ENCODE measurements around the gene SEPTIN3. TPM values are rescaled to one million over a fixed set of nuclear protein-coding genes. Genes with fewer than 3 reads are reported as not detected.
"Not testable (repeated sequence)": the region's sequence is repeated elsewhere in the genome, so short reads cannot be mapped to it uniquely, and the experiment has no call there.

Gene SEPTIN3
- polyA plus RNA-seq, 1 donor from 2014 or later: 167 TPM

- peak overlapping the region; percentile 44 for H3K9ac ChIP-seq (ENCODE audit: low read length)
These were observed 21.7 kb upstream of the SEPTIN3 start for GRCh38 chr22:41947424-41948080.

GRCh38 chr22:41948142-41948541 lies 21.1 kb upstream of the SEPTIN3 start:
- Histone ChIP-seq H3K9me3 (ENCODE audit: low read length) (no peaks in the 10 kb centered on the region), H3K9ac (ENCODE audit: low read length) (no peak overlapping the region), H3K79me2 (replicated peaks; ENCODE audit: insufficient read depth, low read length) (no peaks in the 10 kb centered on the region), H3K27me3 (ENCODE audit: insufficient read depth, low read depth, low read length) (no peaks in the 10 kb centered on the region), H3K36me3 (ENCODE audit: insufficient read depth, low read length) (no peaks in the 10 kb centered on the region), H3K4me3 (ENCODE audit: low read length) (no peak overlapping the region), H3F3A (ENCODE audit: insufficient read depth, low read length, poor library complexity, severe bottlenecking) (no peaks in the 10 kb centered on the region), H2AFZ (ENCODE audit: low read depth, low read length) (no peak overlapping the region), H4K20me1 (ENCODE audit: insufficient read depth) (no peaks in the 10 kb centered on the region), H3K27ac (ENCODE audit: low read length) (no peak overlapping the region), H3K4me2 (ENCODE audit: low read length) (no peak overlapping the region), H3K9me2 (ENCODE audit: insufficient read depth, low read length) (no peaks in the 10 kb centered on the region)
- TF ChIP-seq TAF1 (IDR thresholded peaks at IDR 0.05; ENCODE audit: low read depth) (no peak), EZH2 (IDR thresholded peaks at IDR 0.05; ENCODE audit: borderline replicate concordance, insufficient read depth, low read length, poor library complexity, severe bottlenecking) (no peak), CTCF (IDR thresholded peaks at IDR 0.05; ENCODE audit: poor library complexity, severe bottlenecking) (no peak), RAD21 (conservative IDR thresholded peaks at IDR 0.05) (no peak), MXI1 (conservative IDR thresholded peaks at IDR 0.05; ENCODE audit: poor library complexity, severe bottlenecking) (no peak), EP300 (conservative IDR thresholded peaks at IDR 0.05; ENCODE audit: poor library complexity, severe bottlenecking) (no peak), SMC3 (conservative IDR thresholded peaks at IDR 0.05; ENCODE audit: poor library complexity) (no peak), REST (IDR thresholded peaks at IDR 0.05; ENCODE audit: borderline replicate concordance) (no peak), POLR2AphosphoS5 (IDR thresholded peaks at IDR 0.05) (no peak)

More at GRCh38 chr22:41947424-41948080, 21.7 kb upstream of the SEPTIN3 start:
- no peaks in the 10 kb centered on the region for H3K9me3 ChIP-seq (ENCODE audit: low read length)
- TF ChIP-seq REST (IDR thresholded peaks at IDR 0.05; ENCODE audit: borderline replicate concordance) (no peak), EP300 (conservative IDR thresholded peaks at IDR 0.05; ENCODE audit: poor library complexity, severe bottlenecking) (no peak)
- no peaks in the 10 kb centered on the region for H4K20me1 ChIP-seq (ENCODE audit: insufficient read depth)
- no peaks in the 10 kb centered on the region for H3K9me2 ChIP-seq (ENCODE audit: insufficient read depth, low read length)
- H3K36me3 ChIP-seq (ENCODE audit: insufficient read depth, low read length): no peaks in the 10 kb centered on the region
- H3K4me2 ChIP-seq (ENCODE audit: low read length): peak overlapping the region; percentile 17
- no peaks in the 10 kb centered on the region for H3F3A ChIP-seq (ENCODE audit: insufficient read depth, low read length, poor library complexity, severe bottlenecking)
- no peaks in the 10 kb centered on the region for H3K27me3 ChIP-seq (ENCODE audit: insufficient read depth, low read depth, low read length)
- peak overlapping the region; percentile 92 for H3K4me3 ChIP-seq (ENCODE audit: low read length)
- H2AFZ ChIP-seq (ENCODE audit: low read depth, low read length): no peak overlapping the region
- H3K27ac ChIP-seq (ENCODE audit: low read length): peak overlapping the region; percentile 44
- H3K79me2 ChIP-seq (replicated peaks; ENCODE audit: insufficient read depth, low read length): no peaks in the 10 kb centered on the region

- H3K9ac ChIP-seq (ENCODE audit: low read length); H3K4me2 ChIP-seq (ENCODE audit: low read length); H3K4me3 ChIP-seq (ENCODE audit: low read length); H3K36me3 ChIP-seq (ENCODE audit: insufficient read depth, low read length); H3K9me2 ChIP-seq (ENCODE audit: insufficient read depth, low read length); H2AFZ ChIP-seq (ENCODE audit: low read depth, low read length); H3F3A ChIP-seq (ENCODE audit: insufficient read depth, low read length, poor library complexity, severe bottlenecking); H4K20me1 ChIP-seq (ENCODE audit: insufficient read depth); H3K79me2 ChIP-seq (replicated peaks; ENCODE audit: insufficient read depth, low read length); H3K27me3 ChIP-seq (ENCODE audit: insufficient read depth, low read depth, low read length); H3K27ac ChIP-seq (ENCODE audit: low read length); H3K9me3 ChIP-seq (ENCODE audit: low read length): not testable (repeated sequence)
These were observed 20.3 kb upstream of the SEPTIN3 start for GRCh38 chr22:41948928-41949296.
